Measurements from ENCODE around the gene LYPLAL1.
A peak's percentile ranks its signal among the peaks of the same experiment; 100 is the strongest.
"Not testable (repeated sequence)": the region's sequence is repeated elsewhere in the genome, so short reads cannot be mapped to it uniquely, and the experiment has no call there.

Gene LYPLAL1

GRCh38 chr1:219171192-219171935 lies 2.3 kb upstream of the LYPLAL1 start:
- no peak for DNase-seq

GRCh38 chr1:219172821-219173220 lies 857 bp upstream of the LYPLAL1 start:
- DNase-seq: no peak

DNA sequence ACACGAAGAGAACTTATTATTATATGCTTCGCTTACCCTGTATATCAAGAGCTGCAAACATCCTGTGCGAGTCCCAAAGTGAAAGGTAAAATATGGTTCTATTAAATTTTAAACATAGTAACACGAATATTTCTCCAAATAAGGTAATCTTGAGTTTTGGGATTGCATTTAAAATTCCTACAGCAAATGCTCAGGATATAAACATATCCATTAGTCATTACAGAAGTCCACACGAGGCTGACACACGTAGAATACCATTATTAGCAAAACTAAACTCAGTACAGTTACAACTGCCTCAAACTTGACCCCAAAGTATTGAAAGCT lies 282 bp upstream of the LYPLAL1 start:
- no peak for DNase-seq

GRCh38 chr1:219174460-219175211 lies 958 bp downstream of the LYPLAL1 start:
- DNase-seq: peak; percentile 6

DNA sequence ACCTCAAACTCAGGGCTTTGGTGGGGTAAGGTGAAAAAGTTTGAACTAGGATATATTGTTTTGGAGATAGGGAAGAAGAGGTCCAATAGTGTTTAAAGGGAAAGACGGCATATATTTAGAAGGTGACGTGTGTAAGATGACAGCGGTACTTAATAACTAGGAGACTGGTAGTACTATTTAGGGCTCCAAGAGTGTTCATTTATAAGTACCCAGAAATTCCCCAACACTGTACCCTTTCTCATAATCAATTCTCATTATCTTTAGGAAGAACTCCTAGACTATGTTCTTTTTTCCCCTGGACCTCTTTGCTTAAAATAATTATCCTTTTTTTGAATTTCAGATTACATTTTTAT lies 1.5 kb downstream of the LYPLAL1 start:
- no peak for DNase-seq

DNA sequence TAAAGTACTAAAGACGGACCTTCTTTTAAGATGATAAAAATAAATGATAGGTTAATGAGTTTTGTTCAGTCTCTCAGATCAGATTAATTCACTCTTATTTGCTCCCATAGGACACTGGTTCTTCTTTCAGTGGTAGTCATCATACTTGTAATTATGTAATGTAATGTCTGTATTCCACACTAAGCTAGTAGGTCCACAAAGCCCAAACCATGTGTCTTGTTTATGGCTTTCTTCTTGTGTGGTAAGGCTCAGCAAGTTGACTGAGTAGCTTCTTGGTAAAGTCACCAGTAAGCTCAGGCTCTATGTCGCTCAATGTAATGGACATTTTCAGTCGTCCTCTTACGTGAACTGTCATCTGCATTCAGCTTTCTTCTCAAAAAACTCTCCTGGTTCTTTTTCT lies 2.5 kb downstream of the LYPLAL1 start:
- DNase-seq: no peak

- DNase-seq: no peak
Observed at GRCh38 chr1:219177363-219177762, 3.7 kb downstream of the LYPLAL1 start.

DNA sequence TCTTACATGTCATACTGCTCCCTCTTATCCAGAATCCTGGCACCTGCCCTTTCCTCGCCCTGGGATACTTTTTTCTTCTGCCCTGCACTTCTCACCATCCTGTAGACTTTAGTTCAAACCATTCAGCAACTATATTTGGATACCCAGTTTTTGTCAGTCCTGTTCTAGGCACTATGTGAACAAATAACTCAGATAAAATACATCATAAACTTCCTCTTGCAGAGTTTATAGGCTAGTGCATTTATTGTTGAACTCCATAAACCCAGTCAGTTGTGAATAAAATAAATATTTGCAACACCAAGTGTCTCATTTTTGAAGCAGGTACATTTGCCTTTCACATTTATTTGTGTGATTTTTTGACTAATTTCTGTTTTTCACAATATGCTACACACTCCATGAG lies 4.3 kb downstream of the LYPLAL1 start:
- no peak for DNase-seq

- no peak for DNase-seq
Observed at GRCh38 chr1:219179293-219179692, 5.6 kb downstream of the LYPLAL1 start.

DNA sequence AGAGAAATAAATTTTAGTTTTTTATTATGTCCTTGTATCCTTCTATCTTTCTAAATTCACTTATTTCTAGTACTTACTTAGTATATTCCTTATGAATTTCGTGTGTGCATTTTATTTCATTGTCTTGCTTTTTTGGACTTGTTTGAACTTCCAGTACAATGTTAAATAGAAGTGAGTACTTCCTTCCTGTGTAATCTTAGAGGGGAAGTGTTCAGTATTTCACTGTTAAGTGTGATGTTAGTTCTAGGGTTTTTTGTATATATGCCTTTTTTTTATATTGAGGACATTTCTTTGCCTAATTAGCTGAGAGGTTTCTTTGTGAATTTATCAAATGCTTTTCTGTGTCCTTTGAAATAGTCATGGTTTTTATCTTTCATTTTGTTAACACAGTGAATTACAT lies 10.7 kb downstream of the LYPLAL1 start:
- DNase-seq: no peak

DNA sequence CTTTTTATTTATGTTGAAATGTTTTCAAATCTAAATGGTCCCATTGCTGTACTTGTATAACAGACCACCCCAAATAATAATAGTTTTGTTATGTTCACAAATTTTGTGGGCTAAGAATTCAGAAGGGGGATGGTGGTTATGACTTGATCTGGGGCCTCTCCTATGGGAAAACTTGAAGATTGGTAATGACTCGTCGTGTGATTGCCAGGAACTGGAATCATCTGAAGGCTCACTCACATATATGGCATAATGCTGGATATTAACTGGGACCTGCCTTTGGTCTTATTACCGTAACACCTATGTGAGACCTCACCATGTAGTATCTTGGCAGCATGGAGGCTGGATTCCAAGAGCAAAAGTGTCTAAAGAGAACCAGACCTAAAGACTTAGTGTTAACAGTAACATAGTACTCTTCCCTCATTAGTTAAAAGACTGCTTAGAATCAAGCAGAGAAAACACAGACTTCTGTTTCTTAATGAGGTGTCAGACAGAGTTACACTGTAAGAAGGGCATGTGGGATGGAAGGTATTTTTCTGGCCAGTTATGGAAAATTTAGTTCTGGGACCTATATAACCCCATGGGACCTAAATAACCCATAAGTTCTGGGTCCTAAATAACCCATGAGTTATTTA lies 11.9 kb downstream of the LYPLAL1 start:
- no peak for DNase-seq

DNA sequence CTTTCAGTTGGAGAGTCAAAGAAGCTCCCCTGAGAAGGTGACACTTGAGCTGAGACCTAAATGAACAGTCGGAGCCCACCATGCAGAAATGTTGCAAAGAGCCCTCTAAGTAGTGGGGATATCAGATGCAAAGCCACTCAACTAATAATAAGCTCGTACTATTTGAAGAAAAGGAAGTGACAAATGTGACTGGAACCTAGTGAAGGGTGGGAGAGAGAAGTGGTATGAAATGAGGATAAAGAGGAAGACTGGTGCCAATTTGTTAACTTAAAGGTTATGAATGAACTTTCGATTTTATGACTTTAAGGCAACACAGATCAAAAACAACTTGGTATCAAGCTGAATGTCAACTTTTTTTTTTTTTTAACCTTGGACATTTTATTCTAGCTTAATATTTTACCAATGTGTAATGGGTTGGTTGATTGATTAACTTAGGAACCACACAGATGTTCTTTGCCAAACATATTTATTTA lies 14.7 kb downstream of the LYPLAL1 start:
- DNase-seq: no peak

DNA sequence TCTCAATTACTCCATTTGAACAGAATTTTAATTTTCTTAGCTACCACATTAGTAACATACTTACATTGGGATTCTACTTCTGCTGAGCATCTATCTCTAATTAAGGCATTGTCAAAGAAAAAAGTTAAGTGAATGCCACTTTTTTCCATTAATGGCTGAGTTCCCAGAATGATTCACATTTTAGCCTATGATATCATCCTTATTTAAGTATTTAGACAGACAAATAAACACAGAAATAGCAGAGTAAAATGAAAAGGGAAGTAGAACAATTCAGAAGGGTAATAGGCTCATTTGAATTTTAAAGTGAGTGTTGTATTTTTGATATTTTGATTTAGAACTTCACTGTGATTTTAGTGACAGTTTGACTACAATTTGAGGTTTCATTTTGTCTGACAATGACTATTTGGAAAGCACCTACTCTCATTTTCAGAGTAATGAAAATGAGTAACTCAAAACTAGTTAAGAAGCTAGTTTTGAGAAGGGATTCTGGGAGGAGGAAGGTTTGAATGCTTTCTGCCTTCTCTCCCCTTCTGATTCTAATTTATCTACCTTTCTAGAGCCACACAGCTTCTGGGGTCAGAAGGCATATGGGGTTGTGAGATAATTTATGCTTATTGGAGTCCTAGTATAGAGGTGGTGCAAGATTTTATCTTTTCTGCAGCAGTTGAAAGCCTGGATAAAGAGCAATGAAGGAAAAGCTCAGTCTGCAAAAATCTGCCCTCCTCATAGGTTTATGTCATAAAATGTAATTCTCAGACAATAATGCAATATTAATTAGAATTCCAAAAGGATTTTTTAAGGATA lies 15.5 kb downstream of the LYPLAL1 start:
- DNase-seq: no peak

GRCh38 chr1:219189952-219190351 lies 16.3 kb downstream of the LYPLAL1 start:
- DNase-seq: no peak

GRCh38 chr1:219190605-219191004 lies 16.9 kb downstream of the LYPLAL1 start:
- no peak for DNase-seq

DNA sequence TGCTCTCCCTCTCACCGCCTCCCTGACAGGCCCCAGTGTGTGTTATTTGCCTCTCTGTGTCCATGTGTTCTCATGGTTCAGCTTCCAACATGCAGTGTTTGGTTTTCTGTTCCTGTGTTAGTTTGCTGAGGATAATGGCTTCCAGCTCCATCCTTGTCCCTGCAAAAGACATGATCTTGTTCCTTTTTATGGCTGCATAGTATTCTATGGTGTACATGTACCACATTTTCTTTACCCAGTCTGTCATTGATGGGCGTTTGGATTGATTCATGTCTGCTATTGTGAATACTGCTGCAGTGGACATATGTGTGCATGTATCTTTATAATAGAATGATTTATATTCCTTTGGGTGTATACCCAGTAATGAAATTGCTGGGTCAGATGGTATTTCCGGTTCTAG lies 22.2 kb downstream of the LYPLAL1 start:
- not testable (repeated sequence) for DNase-seq

DNA sequence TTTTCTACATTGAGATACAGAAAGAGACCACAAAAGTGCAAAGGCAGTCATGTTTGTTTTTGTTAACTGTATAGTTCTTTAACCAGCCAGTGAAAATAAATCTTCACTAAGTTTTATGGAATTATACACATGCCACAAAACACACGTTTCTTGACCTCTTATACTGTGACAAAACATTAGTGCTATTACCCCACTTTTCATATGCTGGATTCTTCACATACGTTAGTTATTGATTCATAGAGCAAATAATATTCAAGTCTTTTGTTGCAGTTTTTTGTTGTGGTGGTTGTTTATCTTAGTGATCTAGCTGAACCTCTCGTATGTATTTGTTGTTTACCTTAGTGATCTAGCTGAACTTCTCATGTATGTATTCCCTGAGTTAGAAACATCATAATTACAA lies 28.0 kb downstream of the LYPLAL1 start:
- no peak for DNase-seq

GRCh38 chr1:219202567-219202966 lies 28.9 kb downstream of the LYPLAL1 start:
- no peak for DNase-seq

DNA sequence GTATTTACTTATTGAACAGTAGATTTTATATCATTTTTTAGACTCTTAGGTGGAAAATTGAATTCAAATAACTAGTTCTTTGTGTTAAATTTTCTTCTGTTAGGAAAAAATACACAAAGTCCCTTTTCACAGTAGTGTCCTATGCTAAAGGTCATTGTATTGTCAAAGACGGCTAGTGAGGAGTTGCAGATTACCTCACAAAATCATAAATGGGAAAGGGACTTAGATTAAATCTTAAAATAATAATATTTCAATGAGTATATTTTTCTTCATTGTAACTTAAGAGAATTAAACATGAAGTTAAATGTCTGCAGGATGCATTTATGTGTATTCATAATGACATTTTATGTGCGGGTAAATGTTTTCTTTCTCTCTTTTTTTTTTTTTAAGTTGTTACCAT lies 32.7 kb downstream of the LYPLAL1 start:
- DNase-seq: no peak

- no peak for DNase-seq
Observed at GRCh38 chr1:219209578-219209977, 35.9 kb downstream of the LYPLAL1 start.

DNA sequence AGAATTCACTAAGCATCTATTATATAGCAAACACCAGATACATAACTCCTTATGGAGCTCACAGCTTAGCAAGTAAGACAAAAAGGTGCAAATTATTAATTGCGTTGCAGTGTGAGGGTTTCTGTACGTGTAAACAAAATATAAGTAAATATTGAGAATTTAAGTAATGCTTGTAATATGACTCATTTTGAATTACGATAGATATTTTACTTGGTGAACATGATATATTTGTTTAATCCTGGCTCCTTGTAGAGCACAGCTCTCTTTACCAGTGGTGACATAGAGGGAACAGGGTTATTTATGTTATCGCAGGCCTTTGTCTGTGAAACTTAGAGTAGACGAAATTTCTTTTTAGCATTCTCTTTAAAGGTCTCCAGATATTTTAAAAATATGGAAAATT lies 36.4 kb downstream of the LYPLAL1 start:
- DNase-seq: no peak

GRCh38 chr1:219215477-219215876 lies 41.8 kb downstream of the LYPLAL1 start:
- DNase-seq: no peak

DNA sequence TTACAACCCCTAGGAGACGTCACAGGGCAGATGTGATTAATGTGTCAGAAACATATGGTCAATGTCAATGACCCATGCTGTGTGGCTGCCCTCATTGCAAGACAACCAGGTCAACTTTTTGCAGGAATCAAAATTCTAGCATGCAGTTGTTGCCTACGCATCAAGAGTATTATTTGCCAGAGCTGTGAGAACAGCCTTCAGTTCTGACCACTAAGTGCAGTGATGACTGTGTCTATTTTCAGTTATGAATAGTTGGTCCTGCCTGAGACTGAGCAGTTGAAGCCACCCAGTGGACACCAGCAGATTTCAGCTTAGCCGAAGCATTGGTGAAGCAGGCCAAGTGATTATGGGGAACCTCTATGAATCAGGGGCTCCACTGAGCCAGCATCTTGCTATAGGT lies 47.3 kb downstream of the LYPLAL1 start:
- DNase-seq: no peak
